ENCODE results near the gene COL27A1.
"Not testable (repeated sequence)": the region's sequence is repeated elsewhere in the genome, so short reads cannot be mapped to it uniquely, and the experiment has no call there.

COL27A1 gene

GRCh38 chr9:114184071-114184470 lies 28.7 kb downstream of the COL27A1 start:
- no peak for DNase-seq (ENCODE audit: low read depth, low spot score)

DNA sequence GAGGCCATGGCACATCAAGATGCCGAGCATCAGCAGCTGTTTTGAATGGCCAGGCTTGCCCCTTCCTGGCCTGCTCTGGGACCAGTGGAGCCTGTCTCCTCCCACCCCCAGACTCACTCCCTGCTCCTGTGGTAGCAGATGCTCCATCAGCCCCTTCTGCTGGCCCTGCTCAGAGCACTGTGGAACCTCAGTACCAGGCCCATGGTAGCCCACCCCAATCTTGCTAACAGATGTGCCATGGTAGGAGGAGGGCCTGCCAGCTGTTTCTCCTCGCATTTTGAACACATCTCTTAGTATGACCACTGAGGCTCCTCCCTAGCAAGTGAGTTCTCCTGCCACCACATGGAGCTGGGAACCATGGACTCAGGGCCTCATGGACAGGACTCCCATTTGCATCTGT lies 29.5 kb downstream of the COL27A1 start:
- DNase-seq (ENCODE audit: low read depth, low spot score), result no peak

DNA sequence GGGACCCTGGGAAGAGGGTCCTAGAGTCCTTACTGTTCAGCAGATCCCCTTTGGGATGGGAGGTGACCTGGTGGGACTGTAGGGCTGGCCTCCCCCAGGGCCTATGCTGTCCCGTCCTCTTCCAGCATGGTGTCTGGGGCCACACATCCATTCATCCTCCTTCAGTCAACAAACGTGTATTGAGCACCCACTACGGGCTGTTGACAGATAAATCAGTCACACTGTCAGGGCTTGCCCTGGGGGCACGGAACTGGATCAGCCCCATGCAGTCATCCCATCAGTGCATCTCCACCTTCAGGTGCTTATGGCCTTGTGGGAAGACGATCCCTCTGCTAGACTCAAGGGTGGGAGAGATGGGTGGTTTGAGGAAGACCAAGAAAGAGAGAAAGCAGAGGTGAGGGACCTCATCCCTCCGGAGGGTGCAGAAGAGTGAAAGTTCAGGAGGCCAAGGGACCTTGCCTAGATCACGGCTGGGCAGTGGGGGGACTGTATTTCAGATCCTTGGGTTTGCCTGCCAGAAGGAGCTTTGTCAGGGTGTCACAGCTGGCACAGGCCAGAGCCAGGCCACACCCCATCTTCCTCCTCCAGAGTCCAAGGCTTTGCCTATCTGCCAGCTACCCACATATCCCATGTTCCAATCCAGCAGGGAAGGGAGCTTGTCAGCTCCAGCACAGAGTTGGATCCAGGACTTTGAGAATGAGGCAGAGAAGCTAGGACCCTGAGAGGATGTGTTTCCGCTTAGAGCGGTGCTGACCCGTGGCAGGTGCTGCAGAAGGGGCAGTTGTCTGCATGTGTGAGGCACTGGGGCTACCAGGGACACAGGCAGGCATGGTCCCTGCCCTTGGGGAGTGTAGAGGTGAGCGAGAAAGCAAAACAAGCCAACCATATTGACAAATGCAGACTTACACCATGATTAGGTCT lies 30.5 kb downstream of the COL27A1 start:
- DNase-seq (ENCODE audit: low read depth, low spot score), result peak; percentile 69

GRCh38 chr9:114186605-114187289 lies 31.4 kb downstream of the COL27A1 start:
- no peak for DNase-seq (ENCODE audit: low read depth, low spot score)

GRCh38 chr9:114187827-114188226 lies 32.5 kb downstream of the COL27A1 start:
- DNase-seq (ENCODE audit: low read depth, low spot score), result no peak

DNA sequence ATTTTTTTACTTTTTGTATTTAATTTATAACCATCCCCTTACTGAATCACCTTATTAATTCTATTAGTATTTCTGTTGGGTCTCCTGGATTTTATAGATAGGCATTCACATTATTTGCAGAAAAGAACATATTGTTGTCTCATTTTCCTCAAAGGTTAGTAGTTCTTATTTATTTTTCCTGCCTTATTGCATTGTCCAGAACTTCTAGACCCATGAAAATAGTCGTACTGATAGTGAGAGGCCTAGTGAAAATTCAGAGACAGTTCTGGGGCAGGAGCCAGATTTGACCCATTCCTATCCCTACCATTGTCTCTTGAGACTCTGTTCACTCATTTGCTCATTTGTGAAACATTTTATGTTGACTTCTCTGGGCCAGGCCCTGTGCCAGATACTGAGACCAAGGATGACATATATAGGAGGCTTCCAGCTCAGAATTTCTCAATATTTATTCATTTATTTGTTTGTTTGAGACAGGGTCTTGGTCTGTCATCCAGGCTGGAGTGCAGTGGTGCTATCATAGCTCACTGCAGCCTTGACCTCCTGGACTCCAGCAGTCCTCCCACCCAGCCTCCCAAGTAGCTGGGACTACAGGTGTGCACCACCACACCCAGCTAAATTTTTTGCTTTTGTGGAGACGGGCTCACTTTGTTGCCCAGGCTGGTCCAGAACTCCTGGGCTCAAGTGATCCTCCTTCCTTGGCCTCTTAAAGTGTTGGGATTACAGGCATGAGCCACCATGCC lies 34.7 kb downstream of the COL27A1 start:
- no peak for DNase-seq (ENCODE audit: low read depth, low spot score)

GRCh38 chr9:114190563-114190905 lies 35.2 kb downstream of the COL27A1 start:
- no peak for DNase-seq (ENCODE audit: low read depth, low spot score)

GRCh38 chr9:114191402-114191801 lies 36.1 kb downstream of the COL27A1 start:
- not testable (repeated sequence) for DNase-seq (ENCODE audit: low read depth, low spot score)

- DNase-seq (ENCODE audit: low read depth, low spot score), result peak; percentile 42
These were observed 37.2 kb downstream of the COL27A1 start for GRCh38 chr9:114192539-114192938.

DNA sequence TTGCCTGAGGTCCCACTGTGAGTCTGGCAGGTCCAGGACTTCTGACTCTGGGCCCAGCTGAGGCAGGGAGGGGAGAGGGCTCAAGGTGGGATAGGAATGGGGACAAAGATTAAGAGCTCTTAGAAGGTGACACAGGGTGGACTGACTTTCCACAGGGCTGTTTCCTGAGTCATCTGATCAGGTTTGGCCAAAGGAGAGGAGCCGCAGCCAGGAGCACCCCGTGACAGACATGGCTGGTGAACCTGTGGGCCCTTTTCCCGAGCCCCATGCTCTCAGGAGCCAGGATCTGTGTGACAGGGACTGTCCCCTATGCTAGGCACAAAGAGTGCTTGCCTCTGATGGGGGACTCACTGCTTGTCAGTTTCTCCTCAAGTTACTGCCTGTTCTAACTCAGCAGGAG lies 37.8 kb downstream of the COL27A1 start:
- no peak for DNase-seq (ENCODE audit: low read depth, low spot score)

GRCh38 chr9:114196117-114196516 lies 40.8 kb downstream of the COL27A1 start:
- no peak for DNase-seq (ENCODE audit: low read depth, low spot score)

GRCh38 chr9:114196979-114197622 lies 41.8 kb downstream of the COL27A1 start:
- no peak for DNase-seq (ENCODE audit: low read depth, low spot score)

DNA sequence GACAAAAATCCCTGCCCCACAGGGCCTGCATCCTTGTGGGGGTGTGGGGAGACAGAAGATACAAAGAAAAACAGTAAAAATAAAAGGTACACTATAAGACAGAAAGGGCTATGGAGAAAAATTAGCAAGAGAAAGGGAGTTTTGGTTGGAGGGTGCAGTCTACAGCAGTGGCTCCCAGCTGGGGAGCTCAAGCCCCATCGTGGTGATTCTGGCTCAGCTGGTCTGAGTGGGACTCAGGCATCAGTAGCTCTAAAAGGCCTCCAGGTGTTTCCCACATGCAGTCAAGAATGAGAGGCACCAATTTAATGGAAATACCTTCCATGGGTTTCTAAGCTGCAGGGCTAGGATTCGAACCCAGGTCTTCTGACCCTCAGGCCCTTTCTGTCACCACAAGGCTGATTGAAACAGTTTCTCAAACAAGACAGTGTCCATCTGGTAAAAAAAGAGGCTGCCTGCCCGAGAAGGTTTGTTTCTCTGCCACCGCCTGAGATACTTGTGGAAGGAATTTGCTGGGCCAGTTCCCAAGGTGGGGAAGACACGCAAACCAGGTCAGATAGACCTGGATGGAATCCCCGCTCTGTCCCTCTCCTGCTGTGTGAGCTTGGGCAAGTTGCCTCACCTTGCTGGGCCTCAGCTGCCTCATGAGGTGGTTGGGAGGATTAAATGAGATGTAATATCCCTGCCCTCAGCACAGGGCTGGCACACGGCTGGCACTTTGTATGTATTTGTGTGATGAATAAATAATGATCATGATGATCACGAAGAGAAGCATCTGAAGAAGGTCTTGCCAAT lies 43.1 kb downstream of the COL27A1 start:
- DNase-seq (ENCODE audit: low read depth, low spot score), result peak; percentile 58

GRCh38 chr9:114200721-114201300 lies 45.5 kb downstream of the COL27A1 start:
- no peak for DNase-seq (ENCODE audit: low read depth, low spot score)

GRCh38 chr9:114202396-114202795 lies 47.1 kb downstream of the COL27A1 start:
- no peak for DNase-seq (ENCODE audit: low read depth, low spot score)

GRCh38 chr9:114202849-114203248 lies 47.5 kb downstream of the COL27A1 start:
- no peak for DNase-seq (ENCODE audit: low read depth, low spot score)

GRCh38 chr9:114203410-114204140 lies 48.2 kb downstream of the COL27A1 start:
- DNase-seq (ENCODE audit: low read depth, low spot score), result no peak

DNA sequence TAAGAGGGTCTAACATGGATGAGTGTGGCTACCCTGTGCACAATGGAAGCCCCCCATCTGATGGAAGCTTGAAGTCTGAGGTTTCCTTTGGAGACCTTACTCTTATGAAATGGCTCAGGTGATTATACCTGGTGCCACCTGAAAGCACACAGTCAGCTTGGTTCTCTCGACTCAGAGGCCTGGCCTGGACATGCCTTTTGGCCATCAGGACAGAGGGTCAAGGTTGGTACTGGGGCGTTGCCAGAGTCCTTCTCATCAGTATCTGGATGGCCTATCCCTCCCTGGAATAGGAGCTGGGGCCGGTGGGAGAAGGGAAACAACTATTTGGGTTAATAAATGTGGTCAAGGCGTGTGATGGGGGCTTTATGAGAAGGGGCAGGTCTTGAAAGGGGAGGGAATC lies 48.9 kb downstream of the COL27A1 start:
- DNase-seq (ENCODE audit: low read depth, low spot score), result no peak

GRCh38 chr9:114205171-114206015 lies 50.1 kb downstream of the COL27A1 start:
- DNase-seq (ENCODE audit: low read depth, low spot score), result peak; percentile 60

All from ELF-1 (cell line).